Mesodermal cell (in vitro differentiated cells): ENCODE measurements around the gene MYCBPAP.
A peak's percentile ranks its signal among the peaks of the same experiment; 100 is the strongest.

ENCODE experiments used
- H3K27ac ChIP-seq: 2 replicates; pipeline ENCODE4 v1.7.0; 2013; ENCODE audit warnings: mild to moderate bottlenecking, low read depth, low read length, moderate library complexity; ENCODE audit not compliant: severe bottlenecking
- H3K36me3 ChIP-seq: 2 replicates; pipeline ENCODE4 v1.7.1; 2013; ENCODE audit warnings: mild to moderate bottlenecking, low read length, moderate library complexity; ENCODE audit not compliant: control insufficient read depth, insufficient read depth
- H3K4me1 ChIP-seq: one replicate; pipeline ENCODE4 v1.7.1; 2013; ENCODE audit warnings: mild to moderate bottlenecking, low read length; ENCODE audit not compliant: insufficient read depth, control insufficient read depth, poor library complexity, severe bottlenecking
- H3K4me3 ChIP-seq: 2 replicates; pipeline ENCODE4 v1.7.0; 2013; ENCODE audit warnings: low read length, control low read depth, mild to moderate bottlenecking; ENCODE audit not compliant: insufficient read depth, poor library complexity, severe bottlenecking; ENCODE audit errors: extremely low read depth
- H3K9me3 ChIP-seq: 2 replicates; pipeline ENCODE4 v1.7.1; 2013; ENCODE audit warnings: mild to moderate bottlenecking, low read length, moderate library complexity; ENCODE audit not compliant: control insufficient read depth
- WGBS, 2 experiments: methylation state at CpG; one replicate each; pipeline ENCODE4 v1.1.5; 2013; ENCODE audit warnings: missing lambda C conversion rate in 2 of 2; ENCODE audit not compliant: insufficient coverage in 2 of 2; 5-methylcytosine and 5-hydroxymethylcytosine counted together

MYCBPAP gene

DNA sequence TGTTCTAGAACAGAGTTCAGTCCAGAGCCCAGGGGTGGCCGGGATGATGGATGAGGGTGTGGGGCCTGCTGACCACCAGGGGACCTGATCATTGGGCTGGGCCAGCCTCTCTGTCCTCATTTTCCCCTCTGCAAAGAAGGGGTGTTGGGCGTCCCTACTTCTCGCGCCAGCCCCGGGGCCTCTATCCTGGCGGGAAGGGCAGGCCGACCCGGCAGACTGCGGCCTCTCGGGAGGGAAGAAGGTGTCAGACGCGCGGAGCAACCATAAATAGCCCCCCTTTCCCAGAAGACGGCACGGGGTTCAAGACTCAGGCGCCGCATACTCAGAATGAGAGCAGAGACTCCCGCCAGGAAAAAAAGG, 50.3 kb downstream of the MYCBPAP start:
- no peak overlapping the region for H3K4me3 ChIP-seq
- H3K36me3 ChIP-seq = no peaks in the 10 kb centered on the region
- H3K9me3 ChIP-seq = no peaks in the 10 kb centered on the region
- peaks cover 10% of the 10 kb centered on the region for H3K4me1 ChIP-seq
- no peak overlapping the region for H3K27ac ChIP-seq
- 6 to 8% methylated on average over 6 to 14 of the region's 18 CpGs for WGBS, 2 experiments

GRCh38 chr17:50558941-50559614, 50.8 kb downstream of the MYCBPAP start:
- Histone ChIP-seq H3K36me3 (no peaks in the 10 kb centered on the region), H3K9me3 (no peaks in the 10 kb centered on the region), H3K4me1 (peaks cover 10% of the 10 kb centered on the region), H3K4me3 (peak overlapping the region; percentile 46), H3K27ac (no peak overlapping the region)
- WGBS, 2 experiments = 2 to 3% methylated on average over 27 to 44 of the region's 55 CpGs

- Histone ChIP-seq H3K27ac (no peak overlapping the region), H3K4me1 (peaks cover 10% of the 10 kb centered on the region), H3K9me3 (no peaks in the 10 kb centered on the region), H3K36me3 (no peaks in the 10 kb centered on the region), H3K4me3 (peak overlapping the region; percentile 46)
- WGBS, 2 experiments = 1 to 2% methylated on average over 23 to 25 of the region's 27 CpGs
Observed at GRCh38 chr17:50559674-50560184, 51.5 kb downstream of the MYCBPAP start.

DNA sequence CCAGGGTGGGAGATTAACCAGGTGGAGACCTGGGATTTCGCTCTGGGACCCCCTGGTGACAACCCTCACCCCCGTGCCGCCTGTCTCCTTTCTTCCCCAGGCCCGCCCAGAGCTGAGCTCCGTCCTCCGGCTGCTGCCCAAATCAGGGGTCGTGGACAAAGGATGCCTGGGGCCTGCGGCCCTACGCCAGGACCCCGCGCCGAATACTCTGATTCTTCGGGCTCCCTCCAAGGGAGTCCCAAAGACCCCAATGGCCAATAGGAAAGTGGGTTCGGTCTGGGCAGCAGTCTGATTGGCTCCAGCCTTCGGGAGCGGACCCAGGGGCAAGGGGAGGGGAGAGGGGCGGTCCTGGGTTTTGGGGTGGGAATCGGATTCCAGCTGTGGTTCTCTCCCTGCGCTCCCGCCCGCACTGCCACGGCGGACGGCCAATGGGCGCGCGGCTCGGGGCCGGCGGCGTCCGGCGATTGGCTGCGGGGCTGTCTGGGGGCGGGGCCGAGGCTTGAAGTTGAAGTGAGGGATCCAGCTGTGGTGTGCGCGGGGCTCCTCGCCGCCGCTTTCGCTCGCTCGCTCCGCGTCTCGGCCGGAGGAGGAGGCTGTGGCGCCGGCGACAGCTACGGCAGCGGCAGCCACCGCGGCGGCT, 52.1 kb downstream of the MYCBPAP start, which contains the start of gene CACNA1G:
Gene CACNA1G, plus strand, starts transcription at position 531 of the 640 bp plus-strand sequence. CDS start 745 bp downstream, outside the sequence.
- H3K36me3 ChIP-seq = no peaks in the 10 kb centered on the region
- H3K4me1 ChIP-seq = peaks cover 10% of the 10 kb centered on the region
- peak within 1 kb of the TSS; percentile 46 for H3K4me3 ChIP-seq
- H3K9me3 ChIP-seq = no peaks in the 10 kb centered on the region
- WGBS, 2 experiments = 0% methylated on average over 43 to 44 of the region's 56 CpGs
- H3K27ac ChIP-seq = peak within 1 kb of the TSS; percentile 29

GRCh38 chr17:50560931-50561745, 52.9 kb downstream of the MYCBPAP start:
- Histone ChIP-seq H3K36me3 (no peaks in the 10 kb centered on the region), H3K9me3 (no peaks in the 10 kb centered on the region), H3K4me1 (peaks cover 10% of the 10 kb centered on the region), H3K27ac (no peak overlapping the region), H3K4me3 (peak overlapping the region; percentile 46)
- 1% methylated on average over 37 to 65 of the region's 88 CpGs for WGBS, 2 experiments

GRCh38 chr17:50561746-50562141, 53.5 kb downstream of the MYCBPAP start:
- H3K4me1 ChIP-seq = peaks cover 10% of the 10 kb centered on the region

DNA sequence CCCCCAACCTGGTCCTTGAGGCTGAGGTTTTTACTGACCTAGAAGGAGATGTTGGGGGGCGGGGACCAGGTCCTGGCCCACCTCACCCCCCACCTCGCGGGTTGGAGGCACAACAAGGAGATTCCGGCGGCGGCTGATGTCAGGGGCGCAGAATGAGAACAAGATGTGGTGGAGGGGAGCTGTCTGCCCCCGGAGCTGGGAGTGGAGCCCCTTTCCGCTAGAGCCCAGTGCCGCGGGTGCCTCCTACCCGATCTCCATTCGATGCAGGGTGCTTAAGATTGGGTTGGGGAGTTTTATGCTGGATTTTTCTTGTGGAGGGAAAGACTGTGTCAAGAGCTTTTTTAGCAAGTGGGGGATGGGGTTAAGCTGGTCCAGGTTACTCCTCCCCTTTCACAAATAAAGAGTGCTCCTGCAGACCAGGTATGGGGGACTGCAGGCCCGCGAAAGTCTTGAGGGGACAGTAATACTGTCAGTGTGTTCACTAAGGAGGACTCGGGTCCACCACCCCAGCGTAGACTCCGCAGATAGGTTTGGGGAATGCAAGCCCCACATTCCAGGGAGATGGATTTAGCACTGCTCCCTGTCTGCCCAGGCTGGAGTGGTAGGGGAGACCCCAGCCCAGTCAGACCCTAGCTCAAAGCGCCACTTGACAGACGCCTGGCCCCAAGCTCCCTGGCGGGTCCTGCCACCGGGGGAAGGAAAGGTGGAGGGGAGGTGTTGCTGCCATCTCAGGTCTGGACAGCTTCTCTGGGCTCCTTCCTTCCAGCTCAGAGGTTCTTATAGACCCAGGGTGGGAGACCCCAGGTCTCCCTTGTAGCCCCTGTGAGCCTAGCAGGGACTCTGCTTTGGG, 54.2 kb downstream of the MYCBPAP start:
- H3K4me3 ChIP-seq = no peak overlapping the region
- H3K27ac ChIP-seq = no peak overlapping the region
- peaks cover 10% of the 10 kb centered on the region for H3K4me1 ChIP-seq
- no peaks in the 10 kb centered on the region for H3K9me3 ChIP-seq
- no peaks in the 10 kb centered on the region for H3K36me3 ChIP-seq
- WGBS, 2 experiments = 7 to 18% methylated on average over 11 to 16 of the region's 22 CpGs

More at GRCh38 chr17:50561746-50562141, 53.5 kb downstream of the MYCBPAP start:
- no peaks in the 10 kb centered on the region for H3K36me3 ChIP-seq
- H3K9me3 ChIP-seq = no peaks in the 10 kb centered on the region
- peak overlapping the region; percentile 46 for H3K4me3 ChIP-seq
- no peak overlapping the region for H3K27ac ChIP-seq
- WGBS, 2 experiments = 0% methylated on average over 1 of the region's 27 CpGs; no CpG with 5 or more reads in 1 of the 2 experiments

- 14% methylated on average over 2 of the region's 4 CpGs; no CpG with 5 or more reads in 1 of the 2 experiments for WGBS, 2 experiments
- Histone ChIP-seq H3K27ac (no peak overlapping the region), H3K9me3 (no peaks in the 10 kb centered on the region), H3K36me3 (no peaks in the 10 kb centered on the region), H3K4me1 (peaks cover 10% of the 10 kb centered on the region), H3K4me3 (no peak overlapping the region)
Observed at GRCh38 chr17:50563092-50563511, 54.9 kb downstream of the MYCBPAP start.

DNA sequence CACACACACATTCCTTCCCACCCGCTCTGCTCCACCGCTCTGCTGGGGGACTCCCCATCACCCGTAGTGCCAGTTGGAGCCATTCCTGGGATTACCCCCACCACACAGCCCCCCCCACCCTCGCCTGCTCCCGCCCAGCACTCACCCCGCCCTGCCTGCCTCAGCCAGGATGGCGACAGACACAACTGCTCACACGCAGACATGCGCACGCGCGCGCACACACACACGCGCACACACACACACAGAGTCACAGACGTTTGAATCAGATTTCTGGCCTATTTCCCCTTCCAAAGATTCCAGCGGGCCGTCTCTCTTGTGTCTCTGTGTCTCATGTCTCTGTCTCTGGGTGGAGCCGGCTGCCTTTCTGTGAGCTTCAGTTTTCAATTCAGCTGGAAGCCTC, 56.7 kb downstream of the MYCBPAP start:
- 61 to 66% methylated on average over 10 to 16 of the region's 19 CpGs for WGBS, 2 experiments
- no peaks in the 10 kb centered on the region for H3K36me3 ChIP-seq
- no peak overlapping the region for H3K27ac ChIP-seq
- no peak overlapping the region for H3K4me3 ChIP-seq
- H3K9me3 ChIP-seq = no peaks in the 10 kb centered on the region
- H3K4me1 ChIP-seq = peaks cover 5% of the 10 kb centered on the region
